Hippocampal formation (tissue), 2 donors: ENCODE data around the gene HSD17B12.
A peak's percentile ranks its signal among the peaks of the same experiment; 100 is the strongest.
"Not testable (repeated sequence)": the region's sequence is repeated elsewhere in the genome, so short reads cannot be mapped to it uniquely, and the experiment has no call there.

Experiments used
- DNase-seq, 2 donors: peaks; one replicate each; lab custom pipeline; 2025; lab: John Stamatoyannopoulos, UW

Gene HSD17B12

GRCh38 chr11:43747130-43747802 lies 66.7 kb downstream of the HSD17B12 start:
- no peak for DNase-seq

GRCh38 chr11:43748095-43748494 lies 67.6 kb downstream of the HSD17B12 start:
- no peak for DNase-seq

GRCh38 chr11:43751726-43752125 lies 71.2 kb downstream of the HSD17B12 start:
- DNase-seq: no peak

- DNase-seq: no peak
Observed at GRCh38 chr11:43756575-43756974, 76.0 kb downstream of the HSD17B12 start.

- DNase-seq: no peak
Observed at GRCh38 chr11:43758927-43759326, 78.4 kb downstream of the HSD17B12 start.

GRCh38 chr11:43760902-43761301 lies 80.4 kb downstream of the HSD17B12 start:
- DNase-seq: no peak

- no peak for DNase-seq
Observed at GRCh38 chr11:43765194-43765593, 84.7 kb downstream of the HSD17B12 start.

GRCh38 chr11:43768654-43769053 lies 88.1 kb downstream of the HSD17B12 start:
- not testable (repeated sequence) for DNase-seq

- no peak for DNase-seq
Observed at GRCh38 chr11:43770173-43770572, 89.6 kb downstream of the HSD17B12 start.

GRCh38 chr11:43772733-43773132 lies 92.2 kb downstream of the HSD17B12 start:
- no peak for DNase-seq

GRCh38 chr11:43774786-43775185 lies 94.2 kb downstream of the HSD17B12 start:
- DNase-seq: no peak

- DNase-seq: no peak
Observed at GRCh38 chr11:43779306-43779705, 98.8 kb downstream of the HSD17B12 start.

GRCh38 chr11:43784301-43784700 lies 103.8 kb downstream of the HSD17B12 start:
- DNase-seq: no peak

- DNase-seq: no peak
Observed at GRCh38 chr11:43784866-43785265, 104.3 kb downstream of the HSD17B12 start.

- DNase-seq: no peak
Observed at GRCh38 chr11:43785318-43785717, 104.8 kb downstream of the HSD17B12 start.

- peak in 1 of 2 donors; percentile 15 for DNase-seq
Observed at GRCh38 chr11:43786016-43786415, 105.5 kb downstream of the HSD17B12 start.

- DNase-seq: no peak
Observed at GRCh38 chr11:43787824-43788223, 107.3 kb downstream of the HSD17B12 start.

GRCh38 chr11:43788421-43788820 lies 107.9 kb downstream of the HSD17B12 start:
- no peak for DNase-seq

GRCh38 chr11:43789700-43790443 lies 109.3 kb downstream of the HSD17B12 start:
- no peak for DNase-seq

- DNase-seq: no peak
Observed at GRCh38 chr11:43790444-43790794, 109.9 kb downstream of the HSD17B12 start.

- no peak for DNase-seq
Observed at GRCh38 chr11:43797337-43797736, 116.8 kb downstream of the HSD17B12 start.

- no peak for DNase-seq
Observed at GRCh38 chr11:43797866-43798265, 117.3 kb downstream of the HSD17B12 start.

- no peak for DNase-seq
Observed at GRCh38 chr11:43802509-43802908, 122.0 kb downstream of the HSD17B12 start.

GRCh38 chr11:43803766-43804165 lies 123.2 kb downstream of the HSD17B12 start:
- no peak for DNase-seq
